Glutamatergic neuron (in vitro differentiated cells): ENCODE data around the gene UBE2U. TPM values are rescaled to one million over a fixed set of nuclear protein-coding genes. Genes with fewer than 3 reads are reported as not detected.

Experiments used
- DNase-seq: peaks from one replicate; pipeline ENCODE4 v3.0.0; 2022
- H3K27ac Mint-ChIP-seq: one replicate; pipeline ENCODE4 v1.8.0; 2020; ENCODE audit warnings: mild to moderate bottlenecking, mixed read lengths, inconsistent platforms; ENCODE audit not compliant: unreplicated experiment
- H3K27me3 Mint-ChIP-seq: one replicate; pipeline ENCODE4 v1.8.0; 2020; ENCODE audit warnings: mild to moderate bottlenecking, moderate library complexity, mixed read lengths, inconsistent platforms; ENCODE audit not compliant: unreplicated experiment
- H3K36me3 Mint-ChIP-seq: one replicate; pipeline ENCODE4 v1.8.0; 2020; ENCODE audit warnings: mild to moderate bottlenecking, mixed read lengths, inconsistent platforms; ENCODE audit not compliant: unreplicated experiment
- H3K4me1 Mint-ChIP-seq: one replicate; pipeline ENCODE4 v1.8.0; 2020; ENCODE audit warnings: mild to moderate bottlenecking, low read depth, mixed read lengths, inconsistent platforms; ENCODE audit not compliant: unreplicated experiment
- H3K4me3 Mint-ChIP-seq: one replicate; pipeline ENCODE4 v1.8.0; 2020; ENCODE audit warnings: mild to moderate bottlenecking, mixed read lengths, inconsistent platforms; ENCODE audit not compliant: unreplicated experiment
- H3K9me3 Mint-ChIP-seq: one replicate; pipeline ENCODE4 v1.8.0; 2020; ENCODE audit warnings: mild to moderate bottlenecking, moderate library complexity, mixed read lengths, inconsistent platforms; ENCODE audit not compliant: unreplicated experiment
- total RNA-seq: library from RNA; stranded (reverse); fragmentation: NEBNext Ultra II Directional; extraction: Animal tissue kit (Norgen Biotek cat#: 25700); gene quantifications from one replicate; pipeline ENCODE4 v1.2.1, GENCODE V29; 2021; ENCODE audit not compliant: unreplicated experiment
- TF ChIP-seq, protein P1 (sequence below): fragments of 200-600 bp; sonication (generic); IDR thresholded peaks from one replicate; pipeline ENCODE4 v1.5.0; 2021; ENCODE audit not compliant: partially characterized antibody, unreplicated experiment

The UBE2U gene
- total RNA-seq, 1 donor from 2014 or later = not detected

DNA sequence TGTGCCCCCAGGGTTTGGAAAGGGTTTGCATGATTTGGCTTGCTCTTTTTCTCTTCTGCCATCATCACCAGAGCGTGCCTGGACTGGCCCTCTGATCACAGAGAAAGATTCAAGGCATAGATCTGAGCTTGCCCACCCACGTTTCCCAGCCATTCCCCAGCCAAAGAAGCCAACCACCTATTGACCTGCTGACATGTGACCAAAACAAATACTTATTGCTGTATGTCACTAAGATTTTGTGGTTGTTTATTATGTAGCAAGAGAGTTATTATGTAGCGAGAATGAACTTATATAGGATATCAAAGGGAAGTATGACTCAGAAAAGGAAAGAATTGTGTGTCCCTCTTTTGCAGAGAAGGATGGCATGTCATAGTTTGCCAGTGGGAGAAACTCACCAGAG lies 59.9 kb downstream of the UBE2U start:
- Mint-ChIP-seq H3K27me3 (no peaks in the 10 kb centered on the region), H3K9me3 (peaks cover 1% of the 10 kb centered on the region), H3K4me1 (no peaks in the 10 kb centered on the region), H3K36me3 (no peaks in the 10 kb centered on the region), H3K4me3 (no peak overlapping the region), H3K27ac (no peak overlapping the region)
- DNase-seq = no peak
- TF ChIP-seq, protein P1, sequence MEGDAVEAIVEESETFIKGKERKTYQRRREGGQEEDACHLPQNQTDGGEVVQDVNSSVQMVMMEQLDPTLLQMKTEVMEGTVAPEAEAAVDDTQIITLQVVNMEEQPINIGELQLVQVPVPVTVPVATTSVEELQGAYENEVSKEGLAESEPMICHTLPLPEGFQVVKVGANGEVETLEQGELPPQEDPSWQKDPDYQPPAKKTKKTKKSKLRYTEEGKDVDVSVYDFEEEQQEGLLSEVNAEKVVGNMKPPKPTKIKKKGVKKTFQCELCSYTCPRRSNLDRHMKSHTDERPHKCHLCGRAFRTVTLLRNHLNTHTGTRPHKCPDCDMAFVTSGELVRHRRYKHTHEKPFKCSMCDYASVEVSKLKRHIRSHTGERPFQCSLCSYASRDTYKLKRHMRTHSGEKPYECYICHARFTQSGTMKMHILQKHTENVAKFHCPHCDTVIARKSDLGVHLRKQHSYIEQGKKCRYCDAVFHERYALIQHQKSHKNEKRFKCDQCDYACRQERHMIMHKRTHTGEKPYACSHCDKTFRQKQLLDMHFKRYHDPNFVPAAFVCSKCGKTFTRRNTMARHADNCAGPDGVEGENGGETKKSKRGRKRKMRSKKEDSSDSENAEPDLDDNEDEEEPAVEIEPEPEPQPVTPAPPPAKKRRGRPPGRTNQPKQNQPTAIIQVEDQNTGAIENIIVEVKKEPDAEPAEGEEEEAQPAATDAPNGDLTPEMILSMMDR = no peak

DNA sequence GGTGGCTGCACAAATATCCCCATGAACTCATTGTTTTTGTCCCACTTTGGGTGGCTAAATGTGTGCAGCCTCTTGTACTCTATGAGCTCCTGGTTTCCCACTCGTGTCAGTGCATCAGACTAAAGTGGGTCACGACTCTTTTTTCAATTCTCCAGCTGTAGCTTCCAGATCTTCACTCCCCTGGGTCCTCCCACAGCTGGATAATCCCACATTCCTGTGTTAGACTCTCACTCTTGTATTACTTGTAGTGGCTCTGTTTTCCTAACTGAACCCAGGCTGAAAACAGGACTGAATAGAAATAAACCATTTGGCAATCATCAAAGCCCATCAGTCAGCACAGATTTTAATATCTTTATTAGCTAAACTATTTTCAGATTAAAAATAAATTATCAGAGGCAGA lies 60.4 kb downstream of the UBE2U start:
- Mint-ChIP-seq H3K4me3 (no peak overlapping the region), H3K4me1 (no peaks in the 10 kb centered on the region), H3K36me3 (no peaks in the 10 kb centered on the region)

DNA sequence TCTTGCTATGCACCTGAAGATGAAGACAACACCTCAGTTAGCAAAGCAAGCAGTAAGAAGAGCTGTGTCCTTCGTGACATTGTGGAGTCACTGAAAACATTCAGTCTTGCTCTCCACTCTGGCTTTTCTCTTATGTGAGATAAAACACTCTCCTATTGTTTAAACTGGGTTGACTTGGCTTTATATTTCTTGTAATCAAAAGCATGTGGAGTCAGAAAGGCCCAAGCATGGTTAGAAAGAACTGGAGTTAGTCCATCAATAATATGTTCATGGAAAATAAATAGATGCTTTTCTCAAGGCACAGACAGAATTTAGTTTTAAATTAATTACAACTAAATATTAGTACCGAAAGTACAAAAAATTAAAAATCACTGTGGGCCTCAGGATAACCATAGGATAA lies 61.7 kb downstream of the UBE2U start:
- Mint-ChIP-seq H3K9me3 (peaks cover 1% of the 10 kb centered on the region), H3K4me3 (no peak overlapping the region), H3K36me3 (no peaks in the 10 kb centered on the region), H3K4me1 (peaks cover 2% of the 10 kb centered on the region), H3K27ac (no peak overlapping the region), H3K27me3 (no peaks in the 10 kb centered on the region)
- DNase-seq = no peak
- TF ChIP-seq, protein P1 = no peak

More for the DNA sequence above, 60.4 kb downstream of the UBE2U start:
- Mint-ChIP-seq H3K9me3 (peaks cover 1% of the 10 kb centered on the region), H3K27me3 (no peaks in the 10 kb centered on the region), H3K27ac (no peak overlapping the region)
- TF ChIP-seq, protein P1 = no peak
- DNase-seq = no peak

DNA sequence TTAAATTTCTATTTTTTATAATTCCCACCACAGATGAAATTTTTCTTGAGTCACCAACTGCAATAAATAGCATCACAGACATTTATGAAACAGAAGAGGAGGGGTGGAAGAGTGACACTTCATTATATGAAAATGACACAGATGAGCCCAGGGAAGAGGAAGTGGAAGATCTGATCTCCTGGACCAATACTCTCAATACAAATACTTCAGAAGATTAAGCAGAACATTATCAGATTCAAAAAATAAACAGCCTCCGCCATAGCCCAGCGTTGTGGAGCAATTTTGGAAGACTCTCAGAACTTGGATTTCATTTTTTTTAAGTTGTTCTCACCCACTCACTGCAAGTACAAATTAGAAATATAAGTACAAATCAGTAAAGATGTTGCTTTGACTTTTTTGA lies 63.6 kb downstream of the UBE2U start:
- H3K27me3 Mint-ChIP-seq = no peaks in the 10 kb centered on the region
- DNase-seq = no peak
- peaks cover 2% of the 10 kb centered on the region for H3K4me1 Mint-ChIP-seq
- no peaks in the 10 kb centered on the region for H3K36me3 Mint-ChIP-seq
- no peak overlapping the region for H3K27ac Mint-ChIP-seq
- TF ChIP-seq, protein P1 = no peak
- no peak overlapping the region for H3K4me3 Mint-ChIP-seq
- no peaks in the 10 kb centered on the region for H3K9me3 Mint-ChIP-seq

DNA sequence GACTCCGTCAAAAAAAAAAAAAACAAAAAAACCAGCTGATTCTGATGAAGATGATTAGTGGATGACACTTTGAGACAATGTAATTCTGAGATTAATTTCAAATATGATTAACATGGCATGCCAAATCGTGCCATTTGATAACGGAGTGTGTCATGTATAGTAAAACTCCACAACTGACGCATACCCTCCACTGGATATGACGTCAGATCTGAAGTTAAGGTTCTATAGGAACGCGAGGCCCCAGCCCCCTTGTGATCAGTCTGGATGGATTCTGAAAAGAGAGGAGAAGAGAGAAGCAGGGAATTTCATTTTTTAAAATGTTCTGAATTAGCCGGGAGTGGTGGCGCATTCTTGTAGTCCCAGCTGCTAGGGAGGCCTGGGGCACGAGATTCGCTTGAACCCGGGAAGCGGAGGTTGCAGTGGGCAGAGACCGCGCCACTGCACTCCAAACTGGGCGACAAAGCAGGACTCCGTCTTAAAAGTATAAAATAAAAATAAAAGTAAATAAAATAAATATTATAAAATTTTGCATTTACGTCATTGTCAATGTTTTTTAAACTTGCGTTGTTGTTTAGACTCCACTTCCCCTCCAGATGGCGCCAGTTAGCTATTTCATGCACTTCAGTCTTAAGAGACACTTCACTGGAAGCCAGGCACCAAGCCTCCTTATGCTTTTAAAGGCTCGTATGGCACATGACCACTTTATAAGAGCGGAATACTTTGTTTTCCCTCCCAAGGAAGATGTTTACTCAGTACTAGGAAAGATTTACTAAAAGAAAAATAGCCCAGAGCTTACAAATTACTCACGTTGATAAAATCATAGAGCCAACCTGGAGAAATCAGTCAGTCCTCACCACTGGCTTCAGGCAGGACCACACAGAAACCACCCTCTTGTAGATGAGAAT lies 65.5 kb downstream of the UBE2U start:
- no peaks in the 10 kb centered on the region for H3K9me3 Mint-ChIP-seq
- TF ChIP-seq, protein P1 = peak; percentile 80
- peaks cover 2% of the 10 kb centered on the region for H3K4me1 Mint-ChIP-seq
- no peak overlapping the region for H3K4me3 Mint-ChIP-seq
- no peak overlapping the region for H3K27ac Mint-ChIP-seq
- H3K36me3 Mint-ChIP-seq = peaks cover 8% of the 10 kb centered on the region
- peak; percentile 60 for DNase-seq
- no peaks in the 10 kb centered on the region for H3K27me3 Mint-ChIP-seq
